Small intestine (tissue), 7 donors: Measurements from ENCODE around the gene AQP6. TPM values are rescaled to one million over a fixed set of nuclear protein-coding genes. Genes with fewer than 3 reads are reported as not detected.

Experiments used
- DNase-seq, 2 donors: peaks; one replicate each; pipeline versions ENCODE4 v3.0.0 to v3.0.0-alpha.2; 2013
- FAIRE-seq: peaks from 2 replicates; lab custom pipeline; 2012; peaks lifted over from hg19 to GRCh38; lab: Jason Lieb, UNC
- H3K27ac ChIP-seq, 3 donors: one replicate each; pipeline ENCODE4 v1.5.1; 2013; ENCODE audit warnings: low read length in 2 of 3, mild to moderate bottlenecking in 2 of 3, control low read depth in 1 of 3, inconsistent platforms in 1 of 3, low read depth in 1 of 3, moderate library complexity in 1 of 3
- H3K27me3 ChIP-seq, 3 donors: one replicate each; pipeline ENCODE4 v1.6.1; 2013; ENCODE audit warnings: low read length in 3 of 3, inconsistent platforms in 1 of 3; ENCODE audit not compliant: control insufficient read depth in 3 of 3, insufficient read depth in 3 of 3
- H3K36me3 ChIP-seq, 3 donors: one replicate each; pipeline ENCODE4 v1.6.1; 2013; ENCODE audit warnings: low read length in 3 of 3, inconsistent platforms in 1 of 3, low read depth in 1 of 3, mild to moderate bottlenecking in 1 of 3, moderate library complexity in 1 of 3; ENCODE audit not compliant: control insufficient read depth in 3 of 3, insufficient read depth in 2 of 3
- H3K4me1 ChIP-seq, 3 donors: one replicate each; pipeline ENCODE4 v1.6.1; 2013; ENCODE audit warnings: low read length in 2 of 3, inconsistent platforms in 1 of 3, low read depth in 1 of 3, mild to moderate bottlenecking in 1 of 3, moderate library complexity in 1 of 3; ENCODE audit not compliant: control insufficient read depth in 3 of 3, insufficient read depth in 2 of 3
- H3K4me3 ChIP-seq, 3 donors: one replicate each; pipeline ENCODE4 v1.5.1; 2013; ENCODE audit warnings: low read length in 3 of 3, control low read depth in 1 of 3, inconsistent platforms in 1 of 3, low read depth in 1 of 3, mild to moderate bottlenecking in 1 of 3, moderate library complexity in 1 of 3
- H3K9me3 ChIP-seq, 2 donors: one replicate each; pipeline ENCODE4 v1.6.1; 2013; ENCODE audit warnings: low read depth in 1 of 2, low read length in 1 of 2; ENCODE audit not compliant: control insufficient read depth in 2 of 2, insufficient read depth in 1 of 2
- WGBS, 3 donors: extraction: QIAGEN DNeasy Blood & Tissue Kit; methylation state at CpG; one replicate each; pipeline ENCODE4 v1.1.7; 2013; 5-methylcytosine and 5-hydroxymethylcytosine counted together
- polyA plus RNA-seq, 4 donors: library from polyadenylated mRNA; stranded (reverse) in 3 of 4; unstranded in 1 of 4; fragments of 200-250 nt in 3 of 4; fragments of 120-200 nt in 1 of 4; gene quantifications; one replicate each; pipeline versions ENCODE4 v1.2.1 to v1.2.3, GENCODE V29; 2013
- donor health status: healthy with polysubstance abuse.
- donor health status: control.
- donor health status: control.
- donor health status: Bipolar disorder and iron deficiency.
- donor health status: healthy.

The AQP6 gene
- polyA plus RNA-seq, 4 donors: 0.09 to 0.31 TPM; not detected in 2

- no peak for FAIRE-seq
- Histone ChIP-seq H3K4me1 (no peaks in the 10 kb centered on the region), H3K27me3 (no peaks in the 10 kb centered on the region), H3K9me3 (no peaks in the 10 kb centered on the region), H3K27ac (no peak overlapping the region), H3K4me3 (no peak overlapping the region), H3K36me3 (peaks cover 0 to 18% (median 4%) of the 10 kb centered on the region in 3 donors)
- no peak for DNase-seq
These were observed 31.9 kb downstream of the AQP6 start for GRCh38 chr12:50004696-50005095.

DNA sequence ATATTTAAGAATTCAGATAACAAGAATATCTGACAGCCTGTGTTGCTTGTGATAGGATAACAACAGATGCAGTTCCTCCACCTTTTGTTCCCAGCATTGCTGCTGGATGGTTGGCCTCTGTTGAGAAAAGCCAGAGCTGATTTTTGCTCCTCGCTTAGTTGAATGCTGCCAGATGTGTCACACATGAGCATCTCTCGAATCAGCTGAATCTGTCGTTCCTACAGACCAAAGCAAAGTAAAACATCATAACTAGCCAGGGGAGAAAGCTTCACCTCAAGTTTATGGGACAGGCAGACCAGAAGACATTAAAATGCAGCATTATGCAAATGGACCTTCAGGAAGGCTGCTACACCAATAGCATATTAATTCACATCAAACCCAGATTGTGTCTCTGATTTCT lies 32.4 kb downstream of the AQP6 start:
- DNase-seq (no peak), FAIRE-seq (no peak)
- whole genome bisulfite sequencing, 3 donors: 77 to 98% (median 97%) methylated on average over 3 of the region's 3 CpGs
- Histone ChIP-seq H3K4me3 (no peak overlapping the region), H3K27ac (no peak overlapping the region), H3K9me3 (no peaks in the 10 kb centered on the region), H3K36me3 (peaks cover 0 to 16% (median 4%) of the 10 kb centered on the region in 3 donors), H3K27me3 (no peaks in the 10 kb centered on the region), H3K4me1 (no peaks in the 10 kb centered on the region)

- H3K36me3 ChIP-seq: peaks cover 0 to 9% (median 4%) of the 10 kb centered on the region in 3 donors
- WGBS, 3 donors: 90 to 98% (median 95%) methylated on average over 7 of the region's 7 CpGs
- H3K27me3 ChIP-seq: no peaks in the 10 kb centered on the region
- H3K27ac ChIP-seq: no peak overlapping the region
- DNase-seq: no peak
- H3K4me1 ChIP-seq: no peaks in the 10 kb centered on the region
- H3K9me3 ChIP-seq: no peaks in the 10 kb centered on the region
- H3K4me3 ChIP-seq: no peak overlapping the region
- no peak for FAIRE-seq
These were observed 33.5 kb downstream of the AQP6 start for GRCh38 chr12:50006280-50006679.

DNA sequence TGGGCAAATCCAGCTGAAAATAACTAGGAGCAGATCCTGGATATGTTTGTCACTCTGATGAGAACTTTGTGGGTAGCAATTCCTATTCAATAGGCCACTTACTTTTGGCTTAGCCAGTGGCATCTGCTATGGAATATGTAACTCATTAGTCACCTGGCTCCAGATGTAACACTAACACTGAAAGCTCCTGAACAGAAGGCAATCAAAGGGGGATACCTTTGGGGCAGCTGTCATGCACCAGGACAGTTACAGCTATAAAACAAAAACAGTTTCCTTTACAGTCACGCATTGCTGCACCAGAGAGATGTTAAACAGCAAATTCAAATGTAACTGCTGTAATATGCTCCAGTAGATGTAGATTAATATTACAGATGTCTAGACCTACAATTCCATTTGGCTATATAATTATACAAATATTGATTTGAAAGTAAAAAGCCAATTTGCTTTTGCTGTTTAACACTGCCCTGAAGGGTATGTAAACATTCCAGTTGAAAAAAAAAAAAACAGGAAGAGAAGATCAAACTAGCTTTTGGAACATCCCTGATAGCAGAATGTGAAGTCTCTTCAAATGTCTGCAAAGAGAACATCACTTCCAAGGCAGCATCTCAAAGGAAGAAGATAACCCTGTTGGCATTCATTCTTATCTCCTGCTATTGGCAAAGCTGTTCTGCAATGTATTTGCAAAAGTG lies 34.2 kb downstream of the AQP6 start:
- no peak overlapping the region for H3K27ac ChIP-seq
- peaks cover 0 to 7% (median 4%) of the 10 kb centered on the region in 3 donors for H3K36me3 ChIP-seq
- H3K27me3 ChIP-seq: no peaks in the 10 kb centered on the region
- DNase-seq: no peak
- WGBS, 3 donors: 77 to 86% (median 86%) methylated on average over 1 of the region's 1 CpG
- no peaks in the 10 kb centered on the region for H3K9me3 ChIP-seq
- no peak overlapping the region for H3K4me3 ChIP-seq
- no peak for FAIRE-seq
- no peaks in the 10 kb centered on the region for H3K4me1 ChIP-seq

GRCh38 chr12:50013361-50014147 lies 40.8 kb downstream of the AQP6 start:
- H3K27me3 ChIP-seq: no peaks in the 10 kb centered on the region
- FAIRE-seq (no peak), DNase-seq (no peak)
- no peak overlapping the region for H3K27ac ChIP-seq
- peaks cover 0 to 9% (median 0%) of the 10 kb centered on the region in 3 donors for H3K4me1 ChIP-seq
- no peak overlapping the region for H3K4me3 ChIP-seq
- peaks cover 0 to 17% (median 0%) of the 10 kb centered on the region in 3 donors for H3K36me3 ChIP-seq
- H3K9me3 ChIP-seq: no peaks in the 10 kb centered on the region
- WGBS, 3 donors: 83 to 88% (median 88%) methylated on average over 2 of the region's 2 CpGs

DNA sequence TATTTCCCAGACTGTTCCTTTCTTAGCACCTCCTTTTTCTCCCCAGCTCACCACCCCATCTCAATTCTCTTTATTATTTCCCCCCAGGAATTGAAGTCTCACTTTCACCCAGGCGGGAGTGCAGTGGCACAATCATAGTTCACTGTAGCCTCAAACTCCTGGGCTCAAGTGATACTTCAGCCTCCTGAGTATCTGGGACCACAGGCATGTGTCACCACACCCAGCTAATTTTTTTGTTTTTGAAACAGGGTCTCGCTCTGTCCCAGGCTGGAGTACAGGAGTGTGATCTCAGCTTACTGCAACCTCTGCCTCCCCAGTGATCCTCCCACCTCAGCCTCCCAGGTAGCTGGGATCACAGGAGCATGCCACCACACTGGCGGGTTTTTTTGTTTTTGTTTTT lies 41.6 kb downstream of the AQP6 start:
- no peak overlapping the region for H3K27ac ChIP-seq
- WGBS, 3 donors: 92 to 96% (median 95%) methylated on average over 3 of the region's 3 CpGs
- H3K4me3 ChIP-seq: no peak overlapping the region
- no peak for DNase-seq
- H3K4me1 ChIP-seq: peaks cover 0 to 9% (median 0%) of the 10 kb centered on the region in 3 donors
- H3K36me3 ChIP-seq: peaks cover 0 to 17% (median 0%) of the 10 kb centered on the region in 3 donors
- no peaks in the 10 kb centered on the region for H3K27me3 ChIP-seq
- FAIRE-seq: no peak
- H3K9me3 ChIP-seq: no peaks in the 10 kb centered on the region

DNA sequence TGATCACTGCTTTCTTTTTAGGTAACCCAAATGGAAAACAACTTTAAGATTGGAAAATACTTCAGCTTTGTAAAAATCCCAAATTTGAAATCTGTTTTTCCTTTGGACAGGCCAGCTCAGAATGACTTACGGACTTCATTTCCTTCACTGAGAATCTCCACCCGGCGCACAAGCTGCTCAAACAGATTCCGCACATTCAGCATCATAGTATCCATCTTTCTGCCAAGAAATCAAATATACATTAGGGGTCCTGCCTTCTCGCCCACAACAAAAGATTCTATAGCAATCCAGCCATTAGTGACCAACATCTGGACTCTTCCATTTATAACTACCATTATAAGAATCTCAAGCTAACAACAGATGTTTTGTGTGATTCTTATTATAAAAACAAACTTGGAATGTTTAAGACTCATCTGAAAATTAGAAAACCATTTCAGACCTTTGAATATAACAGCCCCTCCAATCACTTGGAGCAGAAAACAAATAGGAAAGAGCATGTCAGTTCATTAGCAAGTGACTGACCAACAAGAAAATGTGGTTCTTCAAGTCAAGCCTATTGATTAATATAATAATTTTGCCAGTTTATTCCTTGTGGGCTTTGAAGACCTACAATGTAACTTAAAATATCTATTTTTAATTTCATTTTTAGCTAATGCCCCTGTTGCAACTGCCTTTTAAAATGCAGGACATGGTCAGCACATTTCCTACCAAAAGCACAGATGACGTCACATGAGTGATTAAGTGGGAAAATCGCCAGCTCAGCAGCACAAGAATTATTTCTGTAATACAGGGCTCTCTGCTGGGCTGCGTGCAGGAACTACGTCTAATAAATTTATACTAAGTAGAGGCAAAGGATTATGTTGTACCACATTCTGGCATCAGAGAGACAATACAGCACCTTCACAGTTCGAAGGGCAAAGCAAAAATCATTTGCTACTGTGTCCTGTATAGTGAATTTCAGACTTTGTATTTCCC lies 44.0 kb downstream of the AQP6 start:
- 53 to 69% (median 68%) methylated on average over 10 of the region's 10 CpGs for WGBS, 3 donors

GRCh38 chr12:50017641-50018040 lies 44.9 kb downstream of the AQP6 start:
- Histone ChIP-seq H3K4me3 (no peak overlapping the region), H3K9me3 (no peaks in the 10 kb centered on the region), H3K27ac (peak overlapping the region in 2 of 3 donors; percentile 29 to 79), H3K27me3 (no peaks in the 10 kb centered on the region), H3K36me3 (peaks cover 0 to 12% (median 0%) of the 10 kb centered on the region in 3 donors), H3K4me1 (peaks cover 0 to 9% (median 0%) of the 10 kb centered on the region in 3 donors)
- FAIRE-seq (no peak), DNase-seq (no peak)
- 72 to 90% (median 81%) methylated on average over 6 of the region's 6 CpGs for WGBS, 3 donors

More for the DNA sequence above, 44.0 kb downstream of the AQP6 start:
- Histone ChIP-seq H3K27me3 (no peaks in the 10 kb centered on the region), H3K27ac (peak overlapping the region in 2 of 3 donors; percentile 29 to 77), H3K4me1 (peaks cover 0 to 9% (median 0%) of the 10 kb centered on the region in 3 donors), H3K4me3 (no peak overlapping the region), H3K9me3 (no peaks in the 10 kb centered on the region), H3K36me3 (peaks cover 0 to 15% (median 0%) of the 10 kb centered on the region in 3 donors)
- DNase-seq: peak; percentile 17 to 54
- FAIRE-seq: no peak
